Measurements from ENCODE around the gene AGTRAP.

AGTRAP gene

DNA sequence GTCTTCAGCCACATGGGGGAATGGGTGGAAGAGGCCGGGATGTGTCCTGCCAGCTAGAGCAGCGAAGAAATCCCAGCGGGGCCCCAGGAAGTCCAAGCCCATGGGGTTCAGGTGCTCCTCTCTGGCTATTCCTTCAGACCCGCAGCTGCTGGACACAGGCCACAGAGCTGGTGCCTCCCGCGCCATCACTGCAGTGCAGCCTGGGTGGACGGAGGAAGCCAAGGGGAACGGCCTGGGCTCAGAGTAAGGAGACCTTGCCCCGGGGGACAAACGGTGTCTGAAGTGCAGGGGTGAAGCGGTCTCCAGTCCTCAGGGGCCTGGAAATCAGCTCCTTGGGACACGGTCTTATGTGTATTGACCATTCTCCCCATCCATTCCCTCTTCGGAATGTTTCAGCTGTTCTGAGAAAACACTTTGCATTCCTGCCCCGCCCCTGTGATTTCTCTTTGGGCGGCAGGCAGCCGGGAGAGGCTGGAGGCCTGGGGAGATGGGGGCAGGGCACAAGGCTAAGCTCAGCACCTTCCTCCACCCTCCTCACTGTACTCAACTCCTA is 51.4 kb downstream of the AGTRAP start:
- no peak for DNase-seq (ENCODE audit: low read depth)
- no peak overlapping the region for H3K4me3 ChIP-seq (ENCODE audit: low read depth, low read length)
- TF ChIP-seq, protein P1, sequence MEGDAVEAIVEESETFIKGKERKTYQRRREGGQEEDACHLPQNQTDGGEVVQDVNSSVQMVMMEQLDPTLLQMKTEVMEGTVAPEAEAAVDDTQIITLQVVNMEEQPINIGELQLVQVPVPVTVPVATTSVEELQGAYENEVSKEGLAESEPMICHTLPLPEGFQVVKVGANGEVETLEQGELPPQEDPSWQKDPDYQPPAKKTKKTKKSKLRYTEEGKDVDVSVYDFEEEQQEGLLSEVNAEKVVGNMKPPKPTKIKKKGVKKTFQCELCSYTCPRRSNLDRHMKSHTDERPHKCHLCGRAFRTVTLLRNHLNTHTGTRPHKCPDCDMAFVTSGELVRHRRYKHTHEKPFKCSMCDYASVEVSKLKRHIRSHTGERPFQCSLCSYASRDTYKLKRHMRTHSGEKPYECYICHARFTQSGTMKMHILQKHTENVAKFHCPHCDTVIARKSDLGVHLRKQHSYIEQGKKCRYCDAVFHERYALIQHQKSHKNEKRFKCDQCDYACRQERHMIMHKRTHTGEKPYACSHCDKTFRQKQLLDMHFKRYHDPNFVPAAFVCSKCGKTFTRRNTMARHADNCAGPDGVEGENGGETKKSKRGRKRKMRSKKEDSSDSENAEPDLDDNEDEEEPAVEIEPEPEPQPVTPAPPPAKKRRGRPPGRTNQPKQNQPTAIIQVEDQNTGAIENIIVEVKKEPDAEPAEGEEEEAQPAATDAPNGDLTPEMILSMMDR (IDR thresholded peaks at IDR 0.05; ENCODE audit: control insufficient read depth, extremely low read depth, insufficient read depth): no peak

DNA sequence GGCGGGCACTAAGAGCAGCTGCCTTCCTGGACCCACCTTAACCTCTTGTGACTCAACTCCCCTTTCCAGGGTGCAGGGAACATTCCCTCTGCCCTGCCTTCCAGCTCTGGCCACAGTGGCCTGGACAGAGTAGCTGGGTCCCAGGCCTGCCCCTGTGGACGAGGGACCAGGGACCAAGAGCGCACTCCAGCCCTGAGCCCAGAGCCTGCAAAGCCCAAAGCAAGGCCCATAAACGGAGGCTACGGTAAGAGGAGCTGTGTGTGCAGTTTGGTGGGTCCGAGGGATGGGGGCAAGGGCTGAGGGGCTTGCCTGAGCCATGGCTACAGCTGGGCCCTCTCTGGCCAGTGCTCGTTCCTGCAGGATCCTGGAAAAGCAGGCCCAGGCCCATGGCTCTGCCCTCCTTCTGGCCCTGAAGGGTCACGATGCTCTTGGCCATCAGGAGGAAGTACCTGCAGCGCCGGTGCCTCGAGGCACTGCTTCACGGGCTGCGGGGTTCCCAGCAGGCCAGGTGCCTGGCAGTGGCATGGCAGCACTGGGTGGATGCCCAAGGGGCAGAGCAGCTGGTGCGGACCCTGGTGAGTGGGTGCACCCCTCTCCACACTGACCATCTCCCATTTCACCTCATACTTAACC is 52.0 kb downstream of the AGTRAP start:
- no peak overlapping the region for H3K4me3 ChIP-seq (ENCODE audit: low read depth, low read length)
- DNase-seq (ENCODE audit: low read depth): no peak

GRCh38 chr1:11788549-11789053 is 52.7 kb downstream of the AGTRAP start:
- TF ChIP-seq, protein P1 (IDR thresholded peaks at IDR 0.05; ENCODE audit: control insufficient read depth, extremely low read depth, insufficient read depth): no peak
- no peak for DNase-seq (ENCODE audit: low read depth)
- H3K4me3 ChIP-seq (ENCODE audit: low read depth, low read length): no peak overlapping the region

More for the DNA sequence above, 52.0 kb downstream of the AGTRAP start:
- TF ChIP-seq, protein P1 (IDR thresholded peaks at IDR 0.05; ENCODE audit: control insufficient read depth, extremely low read depth, insufficient read depth): no peak

GRCh38 chr1:11789126-11790067 is 53.5 kb downstream of the AGTRAP start:
- DNase-seq (ENCODE audit: low read depth): no peak
- TF ChIP-seq, protein P1 (IDR thresholded peaks at IDR 0.05; ENCODE audit: control insufficient read depth, extremely low read depth, insufficient read depth): no peak
- H3K4me3 ChIP-seq (ENCODE audit: low read depth, low read length): no peak overlapping the region

- no peak for DNase-seq (ENCODE audit: low read depth)
- H3K4me3 ChIP-seq (ENCODE audit: low read depth, low read length): no peak overlapping the region
- TF ChIP-seq, protein P1 (IDR thresholded peaks at IDR 0.05; ENCODE audit: control insufficient read depth, extremely low read depth, insufficient read depth): no peak
Observed at GRCh38 chr1:11790101-11790879, 54.4 kb downstream of the AGTRAP start.
